LoVo (cell line): Measurements from ENCODE around the gene MTCH1.
"Not testable (repeated sequence)": the region's sequence is repeated elsewhere in the genome, so short reads cannot be mapped to it uniquely, and the experiment has no call there.

Experiments
- DNase-seq: peaks from one replicate; pipeline ENCODE4 v3.0.0-alpha.2; 2016; ENCODE audit warnings: low spot score

The MTCH1 gene

DNA sequence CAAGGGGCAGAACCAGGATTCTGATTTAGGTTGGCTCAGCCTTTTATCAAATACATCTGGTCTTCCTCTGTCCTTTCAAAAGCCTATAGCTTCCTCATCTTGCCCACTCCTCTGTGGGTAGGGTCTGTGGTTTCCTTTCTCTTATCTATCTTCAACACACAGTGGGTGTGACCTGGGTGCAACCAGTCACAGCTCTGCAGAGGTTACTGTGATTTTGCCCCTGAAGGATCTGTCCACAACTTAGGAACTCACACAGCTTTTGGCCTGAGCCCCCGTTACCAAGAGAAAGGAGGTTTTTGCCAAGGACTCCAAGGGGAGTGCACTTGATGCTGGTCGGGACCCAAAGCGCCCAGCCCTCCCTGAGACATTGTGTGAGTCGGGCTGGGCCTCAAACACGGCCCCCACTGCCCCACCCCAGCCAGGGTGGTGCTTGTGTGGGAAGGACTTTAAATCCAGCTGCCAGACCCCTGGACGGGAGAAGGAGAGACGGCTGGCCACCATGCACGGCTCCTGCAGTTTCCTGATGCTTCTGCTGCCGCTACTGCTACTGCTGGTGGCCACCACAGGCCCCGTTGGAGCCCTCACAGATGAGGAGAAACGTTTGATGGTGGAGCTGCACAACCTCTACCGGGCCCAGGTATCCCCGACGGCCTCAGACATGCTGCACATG lies 31.6 kb downstream of the MTCH1 start, which contains the start of gene PI16:
Gene PI16 (plus strand): TSS at position 477 of the 670 bp plus-strand sequence. CDS start 23 bp downstream, at position 500.
- DNase-seq: no peak

DNA sequence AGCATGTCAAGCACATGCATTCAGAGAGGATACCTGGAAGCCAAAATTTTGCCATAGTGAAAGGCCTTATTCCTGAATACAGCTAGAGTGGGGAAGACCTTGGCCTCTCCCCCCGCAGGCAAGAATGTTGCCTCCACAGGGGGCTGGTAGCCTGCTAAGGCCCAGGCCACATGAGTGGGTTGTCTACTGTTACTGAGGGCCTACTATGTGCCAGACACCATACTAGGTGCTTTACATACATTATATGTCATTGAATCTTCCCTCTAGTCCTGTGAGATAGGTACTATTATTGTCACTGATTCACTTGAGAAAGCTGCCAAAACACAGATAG lies 32.1 kb downstream of the MTCH1 start:
- DNase-seq: no peak

GRCh38 chr6:36949636-36950035 lies 36.4 kb downstream of the MTCH1 start:
- no peak for DNase-seq

GRCh38 chr6:36949076-36949475 lies 36.9 kb downstream of the MTCH1 start:
- not testable (repeated sequence) for DNase-seq

DNA sequence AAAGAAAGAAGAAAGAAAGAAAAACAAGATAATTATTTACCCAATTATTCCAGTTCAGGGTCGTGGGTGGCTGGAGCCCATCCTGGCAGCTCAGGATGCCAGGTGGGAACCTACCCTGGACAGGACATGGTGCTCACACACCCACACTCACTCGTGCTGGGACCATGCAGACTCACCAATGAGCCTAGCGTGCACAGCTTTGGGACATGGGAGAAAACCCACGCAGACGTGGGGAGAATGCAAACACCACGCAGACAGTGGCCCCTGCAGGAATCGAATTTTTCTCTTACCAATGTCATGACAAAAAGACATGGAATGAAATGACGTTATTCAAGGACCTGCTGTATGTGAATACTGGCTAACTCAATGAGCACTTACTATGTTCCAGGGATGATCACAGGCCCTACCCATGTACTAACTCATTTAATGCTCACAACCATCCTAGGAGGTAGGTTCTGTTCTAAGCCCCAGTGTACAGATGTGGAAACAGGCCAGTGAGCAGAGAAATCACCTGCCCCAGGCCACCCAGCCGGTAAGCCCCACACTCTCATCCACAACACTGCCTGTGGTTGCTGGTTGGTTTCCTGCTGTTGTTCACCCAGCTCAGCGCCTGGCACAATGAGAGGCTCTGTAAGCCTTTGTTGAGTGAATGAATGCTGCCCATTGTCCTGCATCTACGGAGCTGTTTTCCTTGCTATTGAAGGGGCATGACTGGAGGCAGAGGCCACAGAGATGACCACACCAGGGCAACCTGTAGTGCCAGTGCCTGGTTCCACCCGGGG lies 38.2 kb downstream of the MTCH1 start:
- DNase-seq: no peak

DNA sequence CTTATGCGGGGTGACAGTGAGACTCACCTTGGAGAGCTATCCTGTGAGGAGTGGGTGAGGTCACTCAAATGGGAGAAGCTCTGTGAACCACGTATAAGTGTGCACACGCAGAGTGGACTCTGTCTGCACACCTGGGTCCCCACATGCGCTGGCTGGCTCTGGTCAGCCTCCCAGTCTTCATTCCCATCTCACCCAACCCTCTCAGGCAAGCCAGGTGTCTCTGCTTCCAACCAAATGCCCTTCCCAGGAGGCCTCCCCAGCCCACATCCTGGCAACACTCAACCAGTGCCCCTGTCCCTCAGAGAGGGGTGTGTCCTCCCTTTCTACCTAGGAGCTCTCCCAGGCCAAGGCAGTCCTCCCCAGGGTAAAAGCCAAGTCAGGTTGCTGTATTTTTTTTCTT lies 39.5 kb downstream of the MTCH1 start:
- DNase-seq: no peak

DNA sequence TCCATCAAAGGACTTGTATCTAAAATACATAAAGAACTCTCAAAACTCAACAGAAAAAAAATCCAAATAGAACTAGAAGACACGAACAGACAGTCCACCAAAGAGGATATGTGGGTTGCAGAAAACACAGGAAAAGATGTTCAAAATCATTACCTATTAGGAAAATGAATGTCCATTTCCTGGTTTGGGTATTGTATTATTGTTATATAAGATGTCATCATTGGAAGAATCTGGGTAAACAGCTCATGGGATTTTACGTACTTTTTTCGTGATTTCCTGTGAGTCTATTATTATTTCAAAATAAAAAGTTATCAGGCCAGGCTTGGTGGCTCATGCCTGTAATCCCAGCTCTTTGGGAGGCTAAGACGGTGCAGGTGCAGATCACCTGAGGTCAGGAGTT lies 40.7 kb downstream of the MTCH1 start:
- DNase-seq: no peak

GRCh38 chr6:36944650-36945049 lies 41.3 kb downstream of the MTCH1 start:
- no peak for DNase-seq

DNA sequence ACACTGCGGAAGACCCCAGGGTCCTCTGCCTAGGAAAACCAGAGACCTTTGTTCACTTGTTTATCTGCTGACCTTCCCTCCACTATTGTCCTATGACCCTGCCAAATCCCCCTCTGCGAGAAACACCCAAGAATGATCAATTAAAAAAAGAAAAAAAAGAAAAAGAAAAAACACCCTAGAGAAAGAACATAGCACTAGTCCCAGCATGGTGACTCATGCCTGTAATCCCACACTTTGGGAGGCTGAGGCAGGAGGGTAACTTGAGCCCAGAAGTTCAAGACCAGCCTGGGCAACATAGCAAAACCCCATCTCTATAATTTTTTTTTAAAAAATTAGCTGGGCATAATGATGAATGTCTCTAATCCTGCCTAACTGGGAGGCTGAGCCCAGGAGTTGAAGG lies 43.7 kb downstream of the MTCH1 start:
- not testable (repeated sequence) for DNase-seq

DNA sequence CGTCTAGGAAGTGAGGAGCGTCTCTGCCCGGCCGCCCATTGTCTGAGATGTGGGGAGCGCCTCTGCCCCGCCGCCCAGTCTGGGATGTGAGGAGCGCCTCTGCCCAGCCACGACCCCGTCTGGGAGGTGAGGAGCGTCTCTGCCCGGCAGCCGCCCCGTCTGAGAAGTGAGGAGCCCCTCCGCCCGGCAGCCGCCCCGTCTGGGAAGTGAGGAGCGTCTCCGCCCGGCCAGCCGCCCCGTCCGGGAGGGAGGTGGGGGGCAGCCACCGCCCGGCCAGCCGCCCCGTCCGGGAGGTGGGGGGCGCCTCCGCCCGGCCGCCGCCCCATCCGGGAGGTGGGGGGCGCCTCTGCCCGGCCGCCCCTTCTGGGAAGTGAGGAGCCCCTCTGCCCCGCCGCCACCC lies 44.4 kb downstream of the MTCH1 start:
- not testable (repeated sequence) for DNase-seq

DNA sequence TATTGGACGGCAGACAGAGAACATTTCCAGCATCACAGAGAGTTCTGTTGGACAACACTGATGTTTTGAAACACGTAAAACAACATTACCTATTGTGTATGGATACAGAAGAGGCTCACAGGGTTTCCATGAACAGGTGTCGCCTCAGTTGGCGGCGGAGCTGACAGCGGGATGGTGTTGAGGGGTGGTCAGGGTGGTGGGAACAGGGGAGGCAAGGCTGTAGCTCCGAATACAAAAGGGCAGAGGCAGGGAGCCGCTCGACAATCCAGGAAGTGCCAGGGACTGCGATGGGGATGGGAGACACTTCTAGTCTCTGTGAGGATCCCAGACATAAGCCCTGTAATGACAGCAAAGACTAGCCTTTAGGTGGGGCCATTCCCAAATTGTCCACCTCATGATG lies 46.0 kb downstream of the MTCH1 start:
- no peak for DNase-seq

- not testable (repeated sequence) for DNase-seq
Measured at GRCh38 chr6:36939005-36939404, 47.0 kb downstream of the MTCH1 start.

DNA sequence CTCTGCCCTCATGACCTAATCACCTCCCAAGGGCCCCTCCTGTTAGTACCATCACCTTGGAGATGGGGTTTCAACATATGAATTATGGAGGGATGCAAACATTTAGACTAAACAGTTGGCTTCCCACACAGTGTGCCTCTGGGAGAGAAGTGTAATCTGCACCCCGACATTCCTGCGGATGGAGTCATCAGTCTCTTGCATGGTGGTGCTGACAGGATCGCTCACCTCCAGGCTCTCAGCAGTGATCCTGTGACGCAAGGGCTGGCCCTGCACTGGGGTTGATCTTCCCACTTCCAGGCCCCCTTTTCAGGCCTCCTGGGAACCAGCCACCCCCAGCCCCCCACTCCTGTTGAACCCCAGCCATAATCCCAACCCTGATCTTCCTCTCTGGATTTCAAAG lies 47.5 kb downstream of the MTCH1 start:
- no peak for DNase-seq

DNA sequence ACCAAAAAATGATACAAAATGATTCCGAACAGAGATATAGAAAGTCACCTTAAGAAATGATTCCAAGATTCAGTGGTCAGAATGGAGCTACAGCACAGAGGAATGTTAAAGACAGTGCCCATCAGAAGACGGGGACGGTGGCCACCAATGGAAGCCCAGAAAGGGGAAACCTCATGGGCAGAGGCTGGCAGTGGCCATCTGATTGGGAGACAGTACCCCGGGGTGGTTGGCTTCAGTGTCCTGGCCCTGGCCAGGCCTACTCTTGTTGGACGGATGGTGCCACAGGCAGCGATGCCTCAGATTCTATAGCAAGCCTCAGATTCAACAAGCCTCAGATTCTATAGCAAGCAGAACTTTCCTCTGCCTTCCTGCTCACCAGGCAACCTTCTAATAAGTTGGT lies 48.1 kb downstream of the MTCH1 start:
- DNase-seq: no peak

- no peak for DNase-seq
Measured at GRCh38 chr6:36936824-36937223, 49.2 kb downstream of the MTCH1 start.

GRCh38 chr6:36934901-36935300 lies 51.1 kb downstream of the MTCH1 start:
- no peak for DNase-seq

DNA sequence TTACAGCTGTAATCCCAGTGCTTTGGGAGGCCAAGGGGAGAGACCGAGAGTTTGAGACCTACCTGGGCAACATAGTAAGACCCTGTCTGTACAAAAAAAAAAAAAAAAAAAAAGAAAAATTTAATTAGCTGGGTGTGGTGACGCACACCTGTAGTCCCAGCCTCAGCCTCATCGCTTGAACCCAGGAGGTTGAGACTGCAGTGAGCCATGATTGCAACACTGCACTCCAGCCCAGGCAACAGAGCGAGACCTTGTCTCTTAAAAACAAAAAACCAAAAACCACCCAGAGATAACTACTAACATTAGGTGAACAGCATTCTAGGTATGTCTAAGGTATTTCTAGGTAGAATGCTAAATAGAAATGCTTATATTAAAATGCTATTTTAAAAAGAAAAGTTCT lies 52.5 kb downstream of the MTCH1 start:
- no peak for DNase-seq

GRCh38 chr6:36933102-36933501 lies 52.9 kb downstream of the MTCH1 start:
- DNase-seq: no peak

DNA sequence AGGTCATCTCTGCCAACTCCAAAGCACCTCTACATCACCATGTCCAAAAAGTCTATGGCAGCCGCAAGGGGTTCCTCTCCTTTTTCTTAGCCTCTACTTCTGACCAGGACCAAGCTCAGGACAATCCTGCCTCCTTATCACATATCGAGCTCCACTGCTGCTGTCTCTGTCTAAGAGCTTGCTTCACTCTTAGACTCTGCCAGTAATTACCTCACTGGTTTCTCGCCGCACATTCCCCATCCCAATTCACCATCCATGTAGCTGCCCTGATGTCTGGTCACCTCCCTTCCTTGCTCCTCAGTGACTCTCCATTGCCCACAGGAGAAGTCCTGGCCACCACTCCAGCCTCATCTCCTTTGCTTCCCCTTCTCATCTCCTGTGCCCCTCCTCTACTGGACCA lies 55.5 kb downstream of the MTCH1 start:
- DNase-seq: no peak

- DNase-seq: no peak
Measured at GRCh38 chr6:36929607-36930006, 56.4 kb downstream of the MTCH1 start.

DNA sequence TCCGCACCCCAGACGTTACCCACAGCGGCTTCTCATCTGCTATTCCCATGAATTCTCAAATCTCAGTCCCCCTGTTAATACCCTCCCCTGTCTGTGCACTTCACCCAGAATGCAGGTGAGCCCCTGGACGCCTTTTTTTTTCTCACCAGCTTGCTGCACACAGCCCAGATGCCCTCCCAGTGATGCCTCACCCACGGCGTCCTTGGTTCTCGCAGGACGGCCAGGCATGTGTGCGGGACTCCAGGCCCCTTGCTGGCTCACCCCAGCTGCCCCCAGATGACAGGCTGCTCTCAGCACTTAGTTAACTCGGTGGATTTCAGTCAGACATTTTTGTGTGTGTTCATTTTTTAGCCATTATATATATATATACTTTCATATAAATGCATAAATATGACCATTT lies 56.8 kb downstream of the MTCH1 start:
- no peak for DNase-seq

DNA sequence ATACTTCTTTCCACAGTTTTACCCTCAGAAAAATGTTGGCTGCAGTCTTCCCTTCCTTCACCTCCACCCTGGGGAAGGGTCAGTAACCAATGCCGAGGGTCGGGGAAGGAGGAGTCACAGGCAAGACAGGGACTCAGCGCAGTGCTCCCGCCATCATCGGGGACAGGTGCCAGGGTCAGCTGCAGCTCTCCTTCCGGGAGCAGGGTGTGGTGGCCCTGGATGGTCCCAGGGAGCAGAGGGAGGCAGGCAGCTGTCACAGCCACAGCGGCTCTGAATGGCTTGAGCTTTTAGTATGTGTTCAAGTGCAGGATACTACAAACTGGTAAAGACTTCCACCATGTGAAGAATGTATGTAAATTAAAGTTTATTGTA lies 57.5 kb downstream of the MTCH1 start:
- DNase-seq: no peak

GRCh38 chr6:36927691-36928546 lies 58.1 kb downstream of the MTCH1 start:
- no peak for DNase-seq
